NCI-H1092 (cell line): ENCODE measurements around the gene SLC25A21.
"Not testable (repeated sequence)": the region's sequence is repeated elsewhere in the genome, so short reads cannot be mapped to it uniquely, and the experiment has no call there.

ENCODE experiments used
- DNase-seq: peaks from one replicate; lab custom pipeline; 2025; lab: John Stamatoyannopoulos, UW

SLC25A21 gene

GRCh38 chr14:37172024-37172869 is at the start of gene SLC25A21:
Gene SLC25A21, minus strand, starts transcription at chr14:37172606.
- peak; percentile 83 for DNase-seq

GRCh38 chr14:37221073-37221472 is 48.7 kb upstream of the SLC25A21 start:
- no peak for DNase-seq

GRCh38 chr14:37215345-37215744 is 42.9 kb upstream of the SLC25A21 start:
- DNase-seq, result no peak

DNA sequence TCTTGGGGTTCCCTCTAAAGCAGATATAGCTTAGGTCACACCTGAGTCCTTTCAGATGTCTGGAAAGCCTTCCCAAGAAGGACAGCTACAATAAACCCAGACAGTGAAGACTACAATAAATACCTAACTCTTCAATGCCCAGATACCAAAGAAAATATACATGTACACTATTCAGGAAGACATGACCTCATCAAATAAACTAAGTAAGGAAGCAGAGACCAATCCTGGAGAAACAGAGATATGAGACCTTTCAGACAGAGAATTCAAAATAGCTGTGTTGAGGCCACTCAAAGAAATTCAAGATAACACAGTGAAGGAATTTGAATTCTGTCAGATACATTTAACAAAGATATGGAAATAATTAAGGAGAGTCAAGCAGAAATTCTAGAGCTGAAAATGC is 40.6 kb upstream of the SLC25A21 start:
- no peak for DNase-seq

GRCh38 chr14:37210448-37210847 is 38.0 kb upstream of the SLC25A21 start:
- DNase-seq, result no peak

DNA sequence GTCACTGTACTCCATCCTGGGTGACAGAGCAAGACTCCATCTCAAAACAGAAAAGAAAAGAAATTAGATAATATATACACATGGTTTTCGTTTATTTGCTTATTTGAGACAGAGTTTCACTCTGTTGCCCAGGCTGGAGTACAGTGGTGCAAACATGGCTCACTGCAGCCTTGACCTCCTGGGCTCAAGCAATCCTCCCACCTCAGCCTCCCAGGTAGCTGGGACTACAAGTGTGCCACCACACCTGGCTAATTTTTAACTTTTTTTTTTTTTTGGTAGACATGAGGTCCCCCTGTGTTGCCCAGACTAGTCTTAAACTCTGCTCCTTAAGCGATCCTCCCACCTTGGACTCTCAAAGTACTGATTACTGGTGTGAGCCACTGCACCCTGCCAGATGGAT is 37.2 kb upstream of the SLC25A21 start:
- DNase-seq, result not testable (repeated sequence)

GRCh38 chr14:37205623-37206605 is 33.5 kb upstream of the SLC25A21 start:
- not testable (repeated sequence) for DNase-seq

DNA sequence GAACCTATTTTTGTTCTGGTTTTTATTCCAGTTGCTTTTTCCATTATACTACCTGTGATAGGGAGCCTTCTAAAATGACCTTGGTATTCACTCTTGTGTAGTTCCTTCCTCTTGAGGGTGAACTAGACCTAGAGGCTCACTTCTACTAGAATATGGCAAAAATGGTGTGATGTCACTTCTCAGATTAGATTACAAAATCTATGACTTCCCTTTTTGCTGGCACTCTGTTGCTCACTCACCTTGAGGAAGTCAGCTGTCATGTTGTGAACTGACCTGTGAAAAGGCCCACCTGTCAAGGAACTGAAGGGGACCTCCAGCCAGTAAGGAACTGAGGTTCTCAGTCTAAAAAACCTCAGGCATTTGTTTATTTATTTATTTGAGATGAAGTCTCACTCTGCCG is 31.0 kb upstream of the SLC25A21 start:
- no peak for DNase-seq

- no peak for DNase-seq
Measured at GRCh38 chr14:37202812-37203211, 30.4 kb upstream of the SLC25A21 start.

GRCh38 chr14:37202265-37202664 is 29.9 kb upstream of the SLC25A21 start:
- no peak for DNase-seq

GRCh38 chr14:37201724-37202123 is 29.3 kb upstream of the SLC25A21 start:
- DNase-seq, result no peak

DNA sequence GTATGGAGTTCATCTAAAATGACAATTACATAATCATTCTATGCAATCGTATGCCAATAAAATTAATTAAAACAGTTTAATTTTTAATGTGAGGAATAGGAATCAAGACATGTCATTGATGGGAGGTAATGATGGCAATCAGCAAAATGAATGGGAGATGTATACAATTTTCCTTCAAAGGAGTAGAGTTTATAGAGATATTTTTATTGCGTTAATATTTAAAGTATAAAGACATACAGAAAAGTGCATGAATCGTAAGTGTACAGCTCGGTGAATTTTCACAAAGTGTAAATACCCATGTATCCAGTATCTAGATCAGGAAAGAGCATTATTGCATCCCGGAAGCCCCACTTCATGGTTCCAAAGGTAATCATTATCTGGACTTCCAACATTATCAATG is 26.5 kb upstream of the SLC25A21 start:
- no peak for DNase-seq

- no peak for DNase-seq
Measured at GRCh38 chr14:37198273-37198598, 25.8 kb upstream of the SLC25A21 start.

DNA sequence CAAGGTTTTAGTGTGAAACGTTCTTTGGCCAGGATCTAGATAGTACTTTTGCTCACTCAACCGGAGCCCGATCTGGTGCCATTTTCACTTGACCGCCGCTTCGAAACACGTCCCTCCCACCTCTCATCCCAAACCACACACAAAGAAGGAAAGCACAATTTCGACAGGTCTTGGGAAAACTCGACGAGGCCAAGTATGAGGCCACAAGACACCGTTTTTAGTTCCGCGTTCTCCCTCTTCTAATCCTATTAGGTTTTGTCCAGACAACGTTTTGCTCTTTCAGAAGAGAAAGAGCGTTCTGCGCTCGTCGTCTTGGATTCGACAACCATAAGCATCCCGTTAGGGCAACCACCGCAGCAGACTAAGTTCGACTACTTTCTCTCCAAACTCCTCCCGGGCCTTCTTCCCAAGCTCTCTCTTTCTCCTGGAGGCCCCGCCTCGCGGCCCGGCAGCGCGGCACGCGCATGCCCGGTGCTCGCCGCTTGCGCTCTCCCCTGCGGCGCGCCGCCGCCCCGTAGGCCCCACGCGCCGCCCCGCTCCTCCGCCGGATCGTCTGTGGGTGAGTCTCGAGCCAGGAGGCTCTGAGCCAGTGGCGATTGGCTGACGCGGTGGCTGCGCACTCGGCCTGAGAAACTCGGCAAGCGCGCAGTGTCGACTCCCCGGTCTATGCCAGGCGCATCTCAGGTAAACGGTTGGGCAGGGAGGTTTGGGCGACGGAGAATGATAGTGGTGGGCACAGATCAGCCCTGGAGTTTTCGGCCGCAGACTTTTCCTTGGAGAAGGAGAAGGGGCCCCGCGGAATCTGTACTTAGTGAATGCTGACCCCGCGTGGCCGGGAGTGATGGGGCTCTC is 25.2 kb upstream of the SLC25A21 start, which contains the start of gene MIPOL1:
TSS of gene MIPOL1 (plus strand) at position 517 of the 852 bp plus-strand sequence. CDS start 49,952 bp downstream, outside the sequence.
- peak; percentile 84 for DNase-seq

DNA sequence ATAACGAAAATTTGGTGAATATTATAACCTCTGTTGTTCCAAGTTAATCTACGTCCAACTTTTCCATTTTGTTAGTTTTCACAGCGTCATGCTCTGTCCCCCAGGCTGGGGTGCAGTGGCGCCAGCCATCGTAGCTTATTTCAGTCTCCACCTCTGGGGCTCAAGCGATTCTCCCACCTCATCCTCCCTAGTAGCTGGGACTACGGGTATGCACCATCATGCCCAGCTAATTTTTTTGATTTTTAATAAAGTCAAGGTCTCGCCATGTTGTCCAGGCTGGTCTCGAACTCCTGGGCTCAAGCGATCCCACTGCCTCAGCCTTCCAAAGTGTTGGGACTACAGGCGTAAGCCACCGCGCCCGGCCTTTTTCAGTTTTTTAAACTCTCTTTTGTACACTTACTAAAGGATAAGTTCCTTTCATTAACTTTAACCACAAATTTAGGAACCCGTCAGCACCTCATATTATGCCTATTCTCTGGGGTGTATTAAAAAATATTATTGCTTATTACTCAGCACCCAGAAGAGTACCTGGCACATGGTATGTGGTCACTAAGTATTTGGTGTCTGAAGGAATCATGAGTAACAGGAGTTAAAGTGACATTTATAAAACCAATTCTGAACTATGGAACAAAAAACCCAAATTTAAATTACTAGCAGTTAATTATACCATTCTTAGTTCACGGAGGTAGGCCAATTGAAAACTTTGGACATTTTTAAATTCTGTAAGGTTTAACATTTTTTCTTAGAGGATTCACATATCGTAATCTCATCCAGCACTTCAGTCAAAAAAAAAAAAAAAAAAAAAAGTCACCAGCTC is 24.4 kb upstream of the SLC25A21 start:
- DNase-seq, result no peak

GRCh38 chr14:37195327-37195726 is 22.9 kb upstream of the SLC25A21 start:
- no peak for DNase-seq

GRCh38 chr14:37194698-37195097 is 22.3 kb upstream of the SLC25A21 start:
- DNase-seq, result no peak

GRCh38 chr14:37189733-37190132 is 17.3 kb upstream of the SLC25A21 start:
- DNase-seq, result not testable (repeated sequence)

DNA sequence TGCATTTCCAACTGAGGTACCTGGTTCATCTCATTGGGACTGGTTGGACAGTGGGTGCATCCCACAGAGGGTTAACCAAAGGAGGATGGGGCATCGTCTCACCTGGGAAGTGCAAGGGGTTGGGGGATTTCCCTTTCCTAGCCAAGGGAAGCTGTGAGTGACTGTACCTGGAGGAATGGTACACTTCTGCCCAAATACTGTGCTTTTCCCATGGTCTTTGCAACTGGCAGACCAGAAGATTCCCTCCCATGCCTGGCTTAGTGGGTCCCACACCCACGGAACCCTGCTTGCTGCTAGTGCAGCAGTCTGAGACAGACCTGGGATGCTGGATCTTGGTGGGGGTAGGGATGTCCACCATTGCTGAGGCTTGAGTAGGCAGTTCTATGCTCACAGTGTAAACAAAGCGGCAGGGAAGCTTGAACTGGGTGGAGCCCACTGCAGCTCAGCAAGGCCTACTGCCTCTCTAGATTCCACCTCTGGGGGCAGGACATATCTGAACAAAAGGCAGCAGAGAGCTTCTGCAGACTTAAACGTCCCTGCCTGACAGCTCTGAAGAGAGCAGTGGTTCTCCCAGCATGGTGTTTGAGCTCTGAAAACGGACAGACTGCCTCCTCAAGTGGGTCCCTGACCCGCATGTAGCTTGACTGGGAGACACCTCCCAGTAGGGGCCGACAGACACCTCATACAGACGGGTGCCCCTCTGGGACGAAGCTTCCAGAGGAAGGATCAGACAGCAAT is 15.6 kb upstream of the SLC25A21 start:
- DNase-seq, result not testable (repeated sequence)

DNA sequence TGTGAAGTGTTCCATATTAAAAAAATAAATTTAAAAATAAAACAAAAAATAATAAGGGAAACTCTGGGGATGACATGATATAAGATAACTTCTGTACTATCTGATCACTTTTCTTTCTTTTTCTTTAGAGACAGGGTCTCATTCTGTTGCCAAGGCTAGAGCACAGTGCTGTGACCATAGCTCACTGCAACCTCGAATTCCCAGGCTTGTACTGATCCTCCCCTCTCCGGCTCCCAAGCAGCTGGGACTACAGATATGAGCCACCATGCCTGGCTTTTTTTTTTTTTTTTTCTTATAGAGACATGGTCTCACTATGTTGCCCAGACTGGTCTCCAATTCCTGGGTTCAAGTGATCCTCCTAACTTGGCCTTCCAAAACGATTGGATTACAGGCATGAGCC is 14.9 kb upstream of the SLC25A21 start:
- DNase-seq, result no peak
